Gastroesophageal sphincter (tissue), 3 donors: ENCODE results near the gene SMIM15.

Experiments
- CTCF ChIP-seq, 4 experiments: fragments of 200-600 bp in 2 of 4; fragments of 450-650 bp in 2 of 4; sonication (generic) in 1 of 4; IDR thresholded peaks; one replicate each; pipeline ENCODE4 v1.5.1; 2017 to 2019; ENCODE audit warnings: antibody characterized with exemption in 4 of 4, mild to moderate bottlenecking in 2 of 4, moderate library complexity in 2 of 4
- POLR2A ChIP-seq, 2 donors: fragments of 450-650 bp; IDR thresholded peaks; one replicate each; pipeline ENCODE4 v1.6.1; 2017; ENCODE audit warnings: antibody characterized with exemption in 2 of 2, mild to moderate bottlenecking in 2 of 2, moderate library complexity in 1 of 2
- POLR2AphosphoS5 ChIP-seq: sonication (generic); formaldehyde crosslinking; IDR thresholded peaks from one replicate; pipeline ENCODE4 v1.6.1; 2017; ENCODE audit warnings: antibody characterized with exemption

DNA sequence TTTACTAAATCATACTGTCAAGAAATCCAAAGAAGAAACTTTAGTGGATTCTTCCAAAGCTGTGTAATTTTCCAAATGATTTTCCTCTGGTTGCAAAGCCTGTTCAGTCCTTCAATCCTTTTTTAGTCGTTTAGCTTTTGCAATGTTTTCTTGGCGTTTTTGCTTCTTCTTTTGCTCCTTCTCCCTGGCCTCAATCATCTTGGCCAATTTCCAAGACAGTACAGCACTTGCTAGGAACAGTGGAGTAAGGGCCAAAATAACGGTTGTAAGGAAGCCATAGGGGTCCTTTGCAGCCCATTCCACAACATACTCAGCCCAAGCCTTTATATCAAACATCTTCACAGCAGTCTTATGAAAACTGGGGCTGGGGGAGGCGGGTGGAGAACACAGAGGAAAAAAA lies 2.4 kb downstream of the SMIM15 start:
- TF ChIP-seq CTCF (IDR thresholded peaks at IDR 0.05) (no peak), POLR2A (IDR thresholded peaks at IDR 0.05) (no peak), POLR2AphosphoS5 (no peak)
